LoVo (cell line): ENCODE results near the gene CPNE1.

Experiments
- DNase-seq: peaks from one replicate; pipeline ENCODE4 v3.0.0-alpha.2; 2016; ENCODE audit warnings: low spot score

The CPNE1 gene

GRCh38 chr20:35653893-35654292, 10.8 kb downstream of the CPNE1 start:
- no peak for DNase-seq

- DNase-seq: no peak
These were observed 11.3 kb downstream of the CPNE1 start for GRCh38 chr20:35653430-35653734.

DNA sequence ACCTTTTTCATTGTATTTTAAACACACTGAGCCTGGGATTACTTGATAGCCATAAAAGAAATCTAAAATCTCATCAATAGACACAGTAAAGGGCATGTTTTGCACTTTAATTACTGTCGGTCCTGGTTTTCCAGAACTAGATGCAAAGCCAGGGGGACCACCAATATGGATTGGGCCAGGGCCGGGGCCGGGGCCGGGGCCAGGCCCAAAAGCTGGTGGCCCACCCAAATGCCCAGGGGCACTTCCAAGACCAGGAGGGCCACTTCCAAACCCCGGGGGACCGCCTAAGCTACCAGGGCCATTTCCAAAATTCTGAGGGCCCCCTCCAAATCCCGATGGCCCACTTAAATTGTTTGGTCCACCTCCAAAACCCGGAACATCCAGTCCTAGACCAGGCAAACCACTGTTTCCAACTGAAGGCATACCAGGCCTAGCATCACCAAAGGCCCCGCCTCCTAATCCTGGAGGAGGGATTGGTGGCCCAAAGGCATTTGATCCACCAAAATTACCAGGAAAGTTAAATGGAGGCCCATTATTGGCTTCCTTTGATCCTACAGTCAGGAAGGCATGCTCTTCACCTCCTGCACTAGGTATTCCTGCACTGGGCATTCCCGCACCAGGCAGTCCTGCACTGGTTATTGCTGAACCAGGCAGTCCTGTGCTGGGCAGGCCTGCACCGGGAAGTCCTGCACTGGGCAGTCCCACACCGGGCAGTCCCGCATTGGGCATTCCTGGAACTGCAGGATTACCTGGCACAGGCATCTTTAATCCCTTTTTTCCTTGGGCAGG, 11.9 kb downstream of the CPNE1 start:
- DNase-seq: no peak

GRCh38 chr20:35651958-35652357, 12.7 kb downstream of the CPNE1 start:
- DNase-seq: no peak

- no peak for DNase-seq
These were observed 14.1 kb downstream of the CPNE1 start for GRCh38 chr20:35650632-35651031.

DNA sequence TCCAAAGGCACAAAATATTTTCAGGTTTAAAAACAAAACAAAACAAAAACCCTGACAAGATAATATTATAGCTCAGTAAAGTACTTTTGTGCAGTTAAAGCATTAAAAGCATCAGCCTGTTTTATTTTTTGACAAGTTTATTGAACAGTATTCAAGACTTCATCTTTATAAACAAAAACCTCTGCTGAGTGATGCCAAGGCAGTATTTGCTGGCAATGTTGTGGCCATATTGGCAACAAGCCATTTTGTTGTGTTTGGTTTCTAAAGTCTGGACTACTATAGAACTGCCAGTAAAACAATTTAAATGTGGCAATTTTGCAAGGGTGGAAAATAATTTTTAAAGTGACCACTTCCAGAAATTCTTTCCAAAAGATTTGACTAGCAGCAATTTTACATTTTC, 15.9 kb downstream of the CPNE1 start:
- DNase-seq: no peak

GRCh38 chr20:35644806-35645205, 19.9 kb downstream of the CPNE1 start:
- DNase-seq: no peak

- no peak for DNase-seq
These were observed 21.7 kb downstream of the CPNE1 start for GRCh38 chr20:35643045-35643444.

DNA sequence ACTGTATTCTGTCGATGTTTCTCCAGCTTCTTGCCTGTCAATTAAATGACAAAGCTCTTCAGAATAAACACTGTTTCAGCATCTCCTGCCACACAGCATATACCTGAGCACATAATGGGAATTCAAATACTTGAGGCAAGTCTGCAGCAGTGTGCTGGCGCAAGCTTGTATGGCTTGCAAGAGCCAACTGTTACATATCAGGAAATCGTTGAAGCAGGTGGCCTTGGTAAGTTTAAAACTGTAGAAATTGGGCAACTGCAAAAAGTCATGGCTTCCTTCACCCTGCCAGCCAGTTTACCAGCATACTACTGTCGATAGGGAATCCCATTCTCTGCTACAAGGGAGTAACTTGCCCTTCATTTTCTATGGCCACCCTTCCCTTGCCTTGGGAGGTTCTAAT, 23.0 kb downstream of the CPNE1 start:
- no peak for DNase-seq

- DNase-seq: no peak
These were observed 24.0 kb downstream of the CPNE1 start for GRCh38 chr20:35640724-35641123.

DNA sequence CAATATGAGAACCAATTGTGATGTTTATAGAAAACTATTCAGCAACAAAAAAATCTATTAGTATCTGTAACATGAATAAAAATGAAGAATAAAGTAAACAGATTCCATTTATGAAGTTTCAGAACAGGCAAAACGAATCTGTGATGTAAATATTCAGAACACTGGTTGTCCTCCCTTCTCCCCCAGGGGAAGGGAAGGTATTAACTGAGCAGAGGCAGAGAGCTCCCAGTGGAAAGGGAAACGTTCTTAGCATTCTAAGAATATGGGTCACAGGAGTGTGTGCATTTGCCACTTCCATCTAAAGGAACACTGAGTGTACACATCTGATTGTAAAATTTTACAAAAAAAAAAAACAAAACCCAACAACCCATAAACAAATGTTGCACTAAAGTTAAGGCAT, 25.9 kb downstream of the CPNE1 start:
- DNase-seq: no peak

- DNase-seq: no peak
These were observed 27.4 kb downstream of the CPNE1 start for GRCh38 chr20:35637276-35637675.

GRCh38 chr20:35636095-35636494, 28.6 kb downstream of the CPNE1 start:
- no peak for DNase-seq

- no peak for DNase-seq
These were observed 29.0 kb downstream of the CPNE1 start for GRCh38 chr20:35635652-35636051.

DNA sequence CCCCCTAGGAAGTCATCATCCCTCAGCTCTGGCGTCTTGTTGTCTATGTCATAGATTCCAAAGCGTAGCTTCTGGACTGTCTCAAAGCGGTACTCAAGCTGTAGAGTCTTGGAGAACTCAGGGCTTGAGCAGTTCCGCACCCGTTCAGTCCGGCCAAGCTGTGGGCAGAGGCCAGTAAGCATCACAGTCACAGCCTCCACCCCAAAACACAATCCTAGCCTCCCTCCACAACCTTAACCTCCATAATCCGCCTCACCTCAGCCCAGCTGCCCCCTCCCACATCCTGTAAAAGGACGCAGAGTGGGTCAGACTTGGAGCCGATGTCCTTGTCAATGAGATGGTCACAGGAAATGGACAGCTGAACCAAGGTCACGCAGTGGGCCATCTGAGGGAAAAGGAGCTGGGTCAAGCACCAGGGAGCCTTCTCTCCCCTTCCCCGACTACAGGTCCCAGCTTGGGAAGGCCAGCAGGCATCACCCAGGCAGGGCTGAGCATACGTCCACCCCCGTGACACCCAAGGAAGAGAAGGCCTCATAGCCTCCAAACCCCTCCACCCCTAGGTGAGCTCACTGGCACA, 32.1 kb downstream of the CPNE1 start:
- no peak for DNase-seq

DNA sequence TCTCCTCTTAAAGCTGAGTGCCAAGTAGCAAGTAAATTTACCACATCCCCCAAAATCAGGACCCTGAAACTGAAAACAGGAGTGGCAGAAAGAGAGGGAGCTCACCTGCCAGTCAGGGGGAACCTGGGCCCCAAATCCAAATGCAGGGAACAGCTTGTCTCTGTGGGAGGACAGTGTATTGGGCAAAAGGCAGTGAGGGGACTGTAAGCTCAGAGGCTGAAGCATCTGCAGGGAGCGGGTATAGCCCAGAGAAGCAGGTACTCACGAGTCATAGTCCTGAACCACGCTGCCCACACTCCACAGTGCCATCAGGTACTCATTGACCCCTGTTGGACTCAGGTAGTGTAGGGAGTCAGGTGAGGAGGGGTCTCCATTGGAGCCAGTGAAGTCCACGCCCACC, 34.1 kb downstream of the CPNE1 start:
- no peak for DNase-seq

- no peak for DNase-seq
These were observed 35.1 kb downstream of the CPNE1 start for GRCh38 chr20:35629427-35630145.

GRCh38 chr20:35627121-35627520, 37.6 kb downstream of the CPNE1 start:
- no peak for DNase-seq

DNA sequence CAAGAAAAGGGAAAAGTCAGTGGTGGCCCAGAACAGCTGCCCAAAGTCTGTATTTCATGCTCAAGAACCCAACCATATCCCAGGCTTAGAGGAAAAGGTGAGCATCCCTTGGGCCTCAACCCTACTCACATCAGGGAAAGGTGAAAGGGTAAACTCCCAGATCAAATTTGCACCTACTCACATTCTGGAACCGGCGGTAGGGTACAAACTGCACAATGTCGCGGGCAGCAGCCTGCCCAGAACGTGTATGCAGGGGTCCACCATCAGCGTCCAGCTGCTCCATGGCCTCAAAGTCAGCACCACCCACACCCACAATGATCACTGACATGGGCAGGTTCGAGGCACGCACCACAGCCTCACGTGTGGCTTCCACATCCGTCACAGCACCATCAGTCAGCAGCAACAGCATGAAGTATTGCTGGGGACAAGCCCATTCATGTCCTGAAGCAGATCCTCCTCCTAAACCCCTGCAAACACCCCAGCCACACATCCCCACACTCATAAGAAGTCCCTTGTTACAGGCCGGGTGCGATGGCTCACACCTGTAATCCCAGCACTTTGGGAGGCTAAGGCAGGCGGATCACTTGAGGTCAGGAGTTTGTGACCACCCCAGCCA, 38.2 kb downstream of the CPNE1 start:
- no peak for DNase-seq

GRCh38 chr20:35625584-35626385, 38.9 kb downstream of the CPNE1 start:
- DNase-seq: no peak

- no peak for DNase-seq
These were observed 43.1 kb downstream of the CPNE1 start for GRCh38 chr20:35621560-35621946.
